SKM-1 (cell line): ENCODE data around the gene OVCA2.

Experiments used
- DNase-seq: peaks from one replicate; lab custom pipeline; 2025; ENCODE audit not compliant: unreplicated experiment; lab: John Stamatoyannopoulos, UW

OVCA2 gene

GRCh38 chr17:2051933-2052559, 10.2 kb downstream of the OVCA2 start:
- no peak for DNase-seq

- DNase-seq = no peak
Measured at GRCh38 chr17:2053380-2054261, 11.8 kb downstream of the OVCA2 start.

- no peak for DNase-seq
Measured at GRCh38 chr17:2054262-2054511, 12.4 kb downstream of the OVCA2 start.

GRCh38 chr17:2054512-2055291, 12.9 kb downstream of the OVCA2 start, which contains the start of gene HIC1:
HIC1 (plus strand) TSS chr17:2055103; CDS start chr17:2056691, 1,588 bp downstream.
- DNase-seq = peak; percentile 25

GRCh38 chr17:2055292-2056205, 13.7 kb downstream of the OVCA2 start:
- DNase-seq = no peak

- no peak for DNase-seq
Measured at GRCh38 chr17:2056206-2057174, 14.7 kb downstream of the OVCA2 start.

GRCh38 chr17:2057175-2057759, 15.4 kb downstream of the OVCA2 start:
- no peak for DNase-seq

- no peak for DNase-seq
Measured at GRCh38 chr17:2057760-2058585, 16.2 kb downstream of the OVCA2 start.

- DNase-seq = no peak
Measured at GRCh38 chr17:2058586-2059546, 17.0 kb downstream of the OVCA2 start.

- no peak for DNase-seq
Measured at GRCh38 chr17:2059547-2060384, 17.9 kb downstream of the OVCA2 start.

- no peak for DNase-seq
Measured at GRCh38 chr17:2060385-2060658, 18.5 kb downstream of the OVCA2 start.

- no peak for DNase-seq
Measured at GRCh38 chr17:2060681-2061440, 19.0 kb downstream of the OVCA2 start.

GRCh38 chr17:2061441-2061958, 19.7 kb downstream of the OVCA2 start:
- no peak for DNase-seq

GRCh38 chr17:2062571-2063183, 20.9 kb downstream of the OVCA2 start:
- DNase-seq = no peak
